GM12878 (cell line): Measurements from ENCODE around the gene TPCN1. TPM values are rescaled to one million over a fixed set of nuclear protein-coding genes. Genes with fewer than 3 reads are reported as not detected.

ENCODE experiments used
- ATAC-seq: fragments of 200-7000 bp; cut with Tn5 transposase; 3 replicates; pipeline ENCODE4 v1.9.1; 2020; ENCODE audit warnings: mild to moderate bottlenecking, moderate library complexity
- BruUV-seq: library from RNA; stranded (reverse); fragments of 400-500 nt; replicated peaks from 2 replicates; lab custom pipeline; 2021; lab: Mats Ljungman, UMichigan
- CTCF ChIA-PET: fragments of 300-600 bp; sonication (Branson Sonifier 250); formaldehyde crosslinking; extraction: SDS; loops from one replicate; lab custom pipeline; 2021; ENCODE audit warnings: inconsistent platforms; lab: Yijun Ruan, JAX
- POLR2A ChIA-PET: fragments of 350-600 bp; formaldehyde crosslinking; extraction: SDS; loops from one replicate; lab custom pipeline; 2021; ENCODE audit warnings: inconsistent platforms; lab: Charles Lee
- RAD21 ChIA-PET: fragments of 300-600 bp; sonication (Branson Sonifier 250); formaldehyde crosslinking; loops from one replicate; lab custom pipeline; 2023; ENCODE audit warnings: antibody characterized with exemption; ENCODE audit not compliant: unreplicated experiment; lab: Charles Lee
- SMC1A ChIA-PET: fragments of 300-600 bp; sonication (Branson Sonifier 250); formaldehyde crosslinking; loops from one replicate; lab custom pipeline; 2023; ENCODE audit not compliant: unreplicated experiment, uncharacterized antibody; lab: Charles Lee
- DNase-seq: peaks from one replicate; pipeline ENCODE4 v3.0.0-alpha.2; 2011; ENCODE audit warnings: low read depth, low spot score
- FAIRE-seq: peaks from 3 replicates; lab custom pipeline; 2011; peaks lifted over from hg19 to GRCh38; lab: Jason Lieb, UNC
- H2AFZ ChIP-seq: 2 replicates; pipeline ENCODE4 v1.6.0; 2011; ENCODE audit warnings: low read depth, low read length, control low read depth; ENCODE audit not compliant: control insufficient read depth
- H3K27ac ChIP-seq: 2 replicates; pipeline ENCODE4 v1.5.1; 2011; ENCODE audit warnings: control low read depth; ENCODE audit not compliant: control insufficient read depth, insufficient read depth
- H3K27me3 ChIP-seq, 2 experiments: replicated peaks in 1 of 2; 2 replicates each; pipeline versions ENCODE4 v1.6.0 to v1.6.1; 2011; ENCODE audit warnings: low read length in 1 of 2; ENCODE audit not compliant: control insufficient read depth in 2 of 2, insufficient read depth in 2 of 2
- H3K36me3 ChIP-seq, 2 experiments: 2 replicates each; pipeline ENCODE4 v1.5.1; 2011; ENCODE audit warnings: low read length in 1 of 2; ENCODE audit not compliant: control insufficient read depth in 2 of 2, insufficient read depth in 2 of 2
- H3K4me1 ChIP-seq: 2 replicates; pipeline ENCODE4 v1.6.1; 2011; ENCODE audit warnings: mild to moderate bottlenecking, low read length, moderate library complexity, mixed read lengths; ENCODE audit not compliant: control insufficient read depth, insufficient read depth
- H3K4me2 ChIP-seq: 2 replicates; pipeline ENCODE4 v1.6.0; 2011; ENCODE audit warnings: control low read depth; ENCODE audit not compliant: control insufficient read depth, insufficient read depth
- H3K4me3 ChIP-seq: fragments of 200-600 bp; sonication (generic); 2 replicates; pipeline ENCODE4 v1.5.1; 2016
- H3K79me2 ChIP-seq: 2 replicates; pipeline ENCODE4 v1.6.0; 2011; ENCODE audit warnings: low read length; ENCODE audit not compliant: control insufficient read depth, insufficient read depth
- H3K9ac ChIP-seq: 2 replicates; pipeline ENCODE4 v1.8.0; 2011; ENCODE audit warnings: low read length, control low read depth, mixed read lengths; ENCODE audit not compliant: control insufficient read depth, insufficient read depth
- H3K9me3 ChIP-seq: replicated peaks from 3 replicates; pipeline ENCODE4 v1.5.1; 2011; ENCODE audit warnings: mild to moderate bottlenecking, low read length; ENCODE audit not compliant: control insufficient read depth, insufficient read depth
- H4K20me1 ChIP-seq: 2 replicates; pipeline ENCODE4 v1.6.0; 2011; ENCODE audit not compliant: control insufficient read depth, insufficient read depth
- CBX5 ChIP-seq: sonication (generic); IDR thresholded peaks from 2 replicates; pipeline ENCODE4 v1.6.1; 2016; ENCODE audit warnings: low read depth, moderate library complexity, mild to moderate bottlenecking, inconsistent platforms
- CHD4 ChIP-seq: fragments of 200-600 bp; sonication (generic); IDR thresholded peaks from 2 replicates; pipeline ENCODE4 v1.6.1; 2016; ENCODE audit warnings: mild to moderate bottlenecking
- EZH2 ChIP-seq: IDR thresholded peaks from 2 replicates; pipeline ENCODE4 v1.6.1; 2012; ENCODE audit warnings: low read depth, mild to moderate bottlenecking, control low read depth, inconsistent platforms, low read length, borderline replicate concordance; ENCODE audit not compliant: control insufficient read depth
- HCFC1 ChIP-seq: fragments of 150-350 bp; IDR thresholded peaks from 2 replicates; pipeline ENCODE4 v1.6.1; 2014; ENCODE audit warnings: low read length
- JUNB ChIP-seq: IDR thresholded peaks from 2 replicates; pipeline ENCODE4 v1.6.1; 2016; ENCODE audit warnings: antibody characterized with exemption, mild to moderate bottlenecking
- KDM1A ChIP-seq: fragments of 200-600 bp; sonication (generic); IDR thresholded peaks from 2 replicates; pipeline ENCODE4 v1.6.1; 2016; ENCODE audit warnings: borderline replicate concordance
- POLR2AphosphoS5 ChIP-seq: IDR thresholded peaks from 2 replicates; pipeline ENCODE4 v1.6.1; 2011; ENCODE audit warnings: mild to moderate bottlenecking, low read length, inconsistent platforms
- RAD21 ChIP-seq: IDR thresholded peaks from 2 replicates; pipeline ENCODE4 v1.6.1; 2011; ENCODE audit warnings: mild to moderate bottlenecking, low read depth, low read length, moderate library complexity; ENCODE audit not compliant: insufficient read depth
- RBBP5 ChIP-seq: fragments of 200-600 bp; sonication (generic); conservative IDR thresholded peaks from 2 replicates; pipeline ENCODE4 v1.6.1; 2016
- RUNX3 ChIP-seq: IDR thresholded peaks from 2 replicates; pipeline ENCODE4 v1.6.1; 2012; ENCODE audit warnings: low read length, inconsistent platforms
- SREBF2 ChIP-seq: IDR thresholded peaks from 2 replicates; pipeline ENCODE4 v1.6.1; 2012; ENCODE audit warnings: mild to moderate bottlenecking, low read length
- ZZZ3 ChIP-seq: IDR thresholded peaks from 2 replicates; pipeline ENCODE4 v1.6.1; 2011; ENCODE audit warnings: low read depth; ENCODE audit not compliant: control insufficient read depth, insufficient read length
- WGBS: methylation state at CpG from one replicate; pipeline ENCODE4 v1.1.6; 2016; ENCODE audit warnings: low lambda C conversion rate; ENCODE audit not compliant: insufficient replicate concordance, insufficient coverage; ENCODE audit errors: missing lambda C conversion rate; 5-methylcytosine and 5-hydroxymethylcytosine counted together
- in situ Hi-C: fragments of 300-500 bp; cut with MboI; formaldehyde crosslinking; loops from 9 replicates; pipeline ENCODE4 v1.14.3; 2018; ENCODE audit warnings: mixed read lengths
- intact Hi-C: fragments of 100-400 bp; cut with micrococcal nuclease; formaldehyde crosslinking; loops from one replicate; pipeline ENCODE4 v1.14.2; 2022; ENCODE audit not compliant: unreplicated experiment
- polyA plus RNA-seq, 11 experiments: library from polyadenylated mRNA; depleted of rRNA in 4 of 11; unstranded in 6 of 11; stranded (reverse) in 5 of 11; fragments of >200 nt; fragmentation: Nextera tagmentation in 4 of 11; fragmentation: Illumina TruSeq in 1 of 11; extraction: Ambion mirVana in 4 of 11; extraction: Trizol in 1 of 11; gene quantifications; 1 replicate in 1 of 11; 2 replicates in 10 of 11; pipeline versions ENCODE4 v1.2.1 to v1.2.3, GENCODE V29; 2011 to 2016; ENCODE audit warnings: inconsistent platforms in 2 of 11, missing spikeins in 2 of 11, low read depth in 1 of 11
- total RNA-seq, 4 experiments: library from RNA; depleted of rRNA in 3 of 4; stranded (reverse); fragments of >200 nt in 3 of 4; fragmentation: Illumina TruSeq in 1 of 4; extraction: Trizol in 1 of 4; gene quantifications; 2 replicates each; pipeline versions ENCODE4 v1.2.1 to v1.2.3, GENCODE V29; 2013 to 2021
- TF ChIP-seq, protein P1 (sequence below): IDR thresholded peaks from 2 replicates; pipeline ENCODE4 v1.6.1; 2012; ENCODE audit warnings: low read length, inconsistent platforms
- TF ChIP-seq, protein P2 (sequence below): fragments of 450-650 bp; IDR thresholded peaks from 2 replicates; pipeline ENCODE4 v1.6.1; 2016; ENCODE audit warnings: mild to moderate bottlenecking
- TF ChIP-seq, protein P3 (sequence below): IDR thresholded peaks from 2 replicates; pipeline ENCODE4 v1.6.1; 2011; ENCODE audit warnings: low read depth, mild to moderate bottlenecking, low read length, moderate library complexity, borderline replicate concordance; ENCODE audit errors: extremely low read depth
- TF ChIP-seq, protein P4 (sequence below): fragments of 150-350 bp; IDR thresholded peaks from 2 replicates; pipeline ENCODE4 v1.6.1; 2016; ENCODE audit warnings: low read depth, low read length
- TF ChIP-seq, protein P5 (sequence below): IDR thresholded peaks from 2 replicates; pipeline ENCODE4 v1.6.1; 2012; ENCODE audit warnings: low read depth, low read length, improper control_type of control experiment

TPCN1 gene
- total and polyA plus RNA-seq, 10 of the 15 experiments (the other 5 are each of a cell fraction or from before 2014, with no cell fraction given) = 0.79 to 30.9 (median 19.4) TPM

DNA sequence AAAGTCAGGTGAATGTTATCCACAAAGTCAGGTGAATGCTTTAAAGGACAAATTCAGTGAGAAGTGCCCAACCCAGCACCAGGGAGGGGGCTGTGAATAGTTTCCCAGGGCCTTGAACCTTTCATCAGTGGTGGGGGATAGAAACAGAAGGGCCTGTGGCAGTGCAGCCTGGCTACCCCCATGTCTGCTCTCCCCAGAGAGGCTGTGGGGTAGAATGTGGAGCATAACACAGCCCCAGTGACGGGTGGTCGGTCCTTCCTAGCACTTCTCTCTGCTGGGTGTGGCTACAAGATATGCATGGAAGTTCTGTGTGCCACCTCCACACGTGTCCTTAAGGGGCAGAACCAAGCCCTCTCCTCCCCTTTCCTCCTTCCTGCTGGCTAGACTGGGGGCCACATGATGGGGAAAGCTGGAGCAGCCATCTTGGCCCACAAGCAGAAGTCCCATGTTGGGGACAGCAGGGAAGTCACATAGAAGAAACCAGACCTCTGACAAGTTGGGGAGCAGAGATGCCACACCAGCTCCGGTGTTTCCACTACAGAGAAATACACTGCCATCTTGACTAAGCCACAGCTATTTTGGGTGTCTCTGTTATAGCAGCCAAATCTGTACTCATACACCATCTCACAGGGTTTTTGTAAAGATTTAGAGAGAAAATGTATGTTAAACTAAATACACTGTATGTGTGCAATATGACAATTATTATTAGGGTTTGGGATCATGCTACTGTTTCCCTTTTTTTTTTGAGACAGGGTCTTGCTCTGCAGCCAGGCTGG is 18.8 kb upstream of the TPCN1 start:
- 76% methylated on average over 4 of the region's 4 CpGs for WGBS
- ATAC-seq (no peak), FAIRE-seq (no peak), DNase-seq (no peak)
- BruUV-seq = no TSS peak
- ChIA-PET CTCF (interaction anchor here (1.6 to 3.5 kb wide), 2 partner anchors 15 to 17 kb away, joined by 3 to 15 read pairs; partner anchors contain the start of genes DDX54 and RITA1), SMC1A (interaction anchor here (0.7 to 6.1 kb wide), 6 partner anchors 13 to 154 kb away, joined by 3 to 50 read pairs (median 5); partner anchors contain the start of gene TPCN1), RAD21 (interaction anchor here (0.6 to 3.3 kb wide), 7 partner anchors 15 to 220 kb away, joined by 3 to 33 read pairs (median 4); partner anchors contain the start of genes DDX54, RITA1, SDSL and TPCN1), POLR2A (interaction anchor here (0.5 to 3.4 kb wide), 3 partner anchors 16 to 30 kb away, joined by 3 to 30 read pairs (median 6); partner anchors contain the start of gene TPCN1)
- H3K79me2 ChIP-seq = no peaks in the 10 kb centered on the region
- no peak overlapping the region for H2AFZ ChIP-seq
- no peaks in the 10 kb centered on the region for H3K9me3 ChIP-seq
- H4K20me1 ChIP-seq = no peaks in the 10 kb centered on the region
- no peak overlapping the region for H3K4me2 ChIP-seq
- peaks cover 19% of the 10 kb centered on the region for H3K4me1 ChIP-seq
- TF ChIP-seq, protein P1, sequence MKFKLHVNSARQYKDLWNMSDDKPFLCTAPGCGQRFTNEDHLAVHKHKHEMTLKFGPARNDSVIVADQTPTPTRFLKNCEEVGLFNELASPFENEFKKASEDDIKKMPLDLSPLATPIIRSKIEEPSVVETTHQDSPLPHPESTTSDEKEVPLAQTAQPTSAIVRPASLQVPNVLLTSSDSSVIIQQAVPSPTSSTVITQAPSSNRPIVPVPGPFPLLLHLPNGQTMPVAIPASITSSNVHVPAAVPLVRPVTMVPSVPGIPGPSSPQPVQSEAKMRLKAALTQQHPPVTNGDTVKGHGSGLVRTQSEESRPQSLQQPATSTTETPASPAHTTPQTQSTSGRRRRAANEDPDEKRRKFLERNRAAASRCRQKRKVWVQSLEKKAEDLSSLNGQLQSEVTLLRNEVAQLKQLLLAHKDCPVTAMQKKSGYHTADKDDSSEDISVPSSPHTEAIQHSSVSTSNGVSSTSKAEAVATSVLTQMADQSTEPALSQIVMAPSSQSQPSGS = no peak
- TF ChIP-seq RUNX3 = no peak
- TF ChIP-seq, protein P2, sequence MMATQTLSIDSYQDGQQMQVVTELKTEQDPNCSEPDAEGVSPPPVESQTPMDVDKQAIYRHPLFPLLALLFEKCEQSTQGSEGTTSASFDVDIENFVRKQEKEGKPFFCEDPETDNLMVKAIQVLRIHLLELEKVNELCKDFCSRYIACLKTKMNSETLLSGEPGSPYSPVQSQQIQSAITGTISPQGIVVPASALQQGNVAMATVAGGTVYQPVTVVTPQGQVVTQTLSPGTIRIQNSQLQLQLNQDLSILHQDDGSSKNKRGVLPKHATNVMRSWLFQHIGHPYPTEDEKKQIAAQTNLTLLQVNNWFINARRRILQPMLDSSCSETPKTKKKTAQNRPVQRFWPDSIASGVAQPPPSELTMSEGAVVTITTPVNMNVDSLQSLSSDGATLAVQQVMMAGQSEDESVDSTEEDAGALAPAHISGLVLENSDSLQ = no peak
- no peak for TF ChIP-seq HCFC1
- TF ChIP-seq, protein P3, sequence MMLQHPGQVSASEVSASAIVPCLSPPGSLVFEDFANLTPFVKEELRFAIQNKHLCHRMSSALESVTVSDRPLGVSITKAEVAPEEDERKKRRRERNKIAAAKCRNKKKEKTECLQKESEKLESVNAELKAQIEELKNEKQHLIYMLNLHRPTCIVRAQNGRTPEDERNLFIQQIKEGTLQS = no peak
- TF ChIP-seq KDM1A = no peak
- no peak for TF ChIP-seq EZH2
- TF ChIP-seq, protein P4, sequence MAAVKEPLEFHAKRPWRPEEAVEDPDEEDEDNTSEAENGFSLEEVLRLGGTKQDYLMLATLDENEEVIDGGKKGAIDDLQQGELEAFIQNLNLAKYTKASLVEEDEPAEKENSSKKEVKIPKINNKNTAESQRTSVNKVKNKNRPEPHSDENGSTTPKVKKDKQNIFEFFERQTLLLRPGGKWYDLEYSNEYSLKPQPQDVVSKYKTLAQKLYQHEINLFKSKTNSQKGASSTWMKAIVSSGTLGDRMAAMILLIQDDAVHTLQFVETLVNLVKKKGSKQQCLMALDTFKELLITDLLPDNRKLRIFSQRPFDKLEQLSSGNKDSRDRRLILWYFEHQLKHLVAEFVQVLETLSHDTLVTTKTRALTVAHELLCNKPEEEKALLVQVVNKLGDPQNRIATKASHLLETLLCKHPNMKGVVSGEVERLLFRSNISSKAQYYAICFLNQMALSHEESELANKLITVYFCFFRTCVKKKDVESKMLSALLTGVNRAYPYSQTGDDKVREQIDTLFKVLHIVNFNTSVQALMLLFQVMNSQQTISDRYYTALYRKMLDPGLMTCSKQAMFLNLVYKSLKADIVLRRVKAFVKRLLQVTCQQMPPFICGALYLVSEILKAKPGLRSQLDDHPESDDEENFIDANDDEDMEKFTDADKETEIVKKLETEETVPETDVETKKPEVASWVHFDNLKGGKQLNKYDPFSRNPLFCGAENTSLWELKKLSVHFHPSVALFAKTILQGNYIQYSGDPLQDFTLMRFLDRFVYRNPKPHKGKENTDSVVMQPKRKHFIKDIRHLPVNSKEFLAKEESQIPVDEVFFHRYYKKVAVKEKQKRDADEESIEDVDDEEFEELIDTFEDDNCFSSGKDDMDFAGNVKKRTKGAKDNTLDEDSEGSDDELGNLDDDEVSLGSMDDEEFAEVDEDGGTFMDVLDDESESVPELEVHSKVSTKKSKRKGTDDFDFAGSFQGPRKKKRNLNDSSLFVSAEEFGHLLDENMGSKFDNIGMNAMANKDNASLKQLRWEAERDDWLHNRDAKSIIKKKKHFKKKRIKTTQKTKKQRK = no peak
- no peak for TF ChIP-seq CHD4
- TF ChIP-seq CBX5 = no peak
- TF ChIP-seq RBBP5 = no peak
- TF ChIP-seq, protein P5, sequence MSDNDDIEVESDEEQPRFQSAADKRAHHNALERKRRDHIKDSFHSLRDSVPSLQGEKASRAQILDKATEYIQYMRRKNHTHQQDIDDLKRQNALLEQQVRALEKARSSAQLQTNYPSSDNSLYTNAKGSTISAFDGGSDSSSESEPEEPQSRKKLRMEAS = no peak
- no peak for TF ChIP-seq POLR2AphosphoS5
- no peak for TF ChIP-seq JUNB
- no peak for TF ChIP-seq SREBF2
- TF ChIP-seq ZZZ3 = no peak
- no peak for TF ChIP-seq RAD21
- H3K27ac ChIP-seq = no peak overlapping the region
- intact Hi-C loops (no loop called here), in situ Hi-C loops (loop anchor here (25.0 kb wide), 1 partner anchor 1765 kb away; no protein-coding TSS in a partner anchor)
- no peaks in the 10 kb centered on the region for H3K36me3 ChIP-seq
- H3K27me3 ChIP-seq = no peaks in the 10 kb centered on the region
- no peak overlapping the region for H3K9ac ChIP-seq
- no peak overlapping the region for H3K4me3 ChIP-seq
